Glomerular visceral epithelial cell (primary cell): ENCODE results near the gene TNFSF12.

Source experiments
- DNase-seq: peaks from one replicate; pipeline ENCODE4 v3.0.0-alpha.2; 2016; ENCODE audit errors: extremely low spot score

Gene TNFSF12, protein sequence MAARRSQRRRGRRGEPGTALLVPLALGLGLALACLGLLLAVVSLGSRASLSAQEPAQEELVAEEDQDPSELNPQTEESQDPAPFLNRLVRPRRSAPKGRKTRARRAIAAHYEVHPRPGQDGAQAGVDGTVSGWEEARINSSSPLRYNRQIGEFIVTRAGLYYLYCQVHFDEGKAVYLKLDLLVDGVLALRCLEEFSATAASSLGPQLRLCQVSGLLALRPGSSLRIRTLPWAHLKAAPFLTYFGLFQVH

DNA sequence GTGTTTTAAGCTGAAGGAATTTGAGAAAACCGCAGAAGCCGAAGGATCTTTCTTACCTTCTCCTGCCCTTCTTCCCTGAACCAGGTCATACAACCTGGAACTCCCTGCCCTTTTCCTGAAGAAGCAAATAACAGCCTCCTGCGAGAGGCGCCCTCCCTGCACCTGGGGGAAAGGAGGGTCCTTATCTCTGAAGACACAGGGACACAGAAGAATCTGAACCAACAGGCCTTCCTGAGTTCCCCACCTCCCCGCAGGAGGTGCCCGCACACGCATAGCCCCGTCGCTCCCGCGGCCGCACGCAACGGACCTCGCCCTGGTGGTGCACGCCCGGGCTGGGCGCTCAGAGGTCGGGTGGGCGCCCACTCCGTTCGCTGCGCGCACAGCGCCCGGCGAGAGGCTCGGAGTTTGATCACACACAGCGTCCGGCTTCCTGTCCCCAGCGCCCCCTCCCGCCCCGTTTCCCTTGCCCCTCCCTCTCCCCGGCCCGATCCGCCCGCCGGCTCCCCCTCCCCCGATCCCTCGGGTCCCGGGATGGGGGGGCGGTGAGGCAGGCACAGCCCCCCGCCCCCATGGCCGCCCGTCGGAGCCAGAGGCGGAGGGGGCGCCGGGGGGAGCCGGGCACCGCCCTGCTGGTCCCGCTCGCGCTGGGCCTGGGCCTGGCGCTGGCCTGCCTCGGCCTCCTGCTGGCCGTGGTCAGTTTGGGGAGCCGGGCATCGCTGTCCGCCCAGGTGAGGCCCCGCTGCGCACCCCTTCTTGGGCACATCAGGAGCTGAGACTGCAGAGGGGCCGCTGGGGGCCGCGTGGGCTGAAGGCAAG is at the start of gene TNFSF12:
Gene TNFSF12 (plus strand): TSS at position 474 of the 816 bp plus-strand sequence. CDS start 96 bp downstream, at position 570.
- DNase-seq: peak; percentile 28

DNA sequence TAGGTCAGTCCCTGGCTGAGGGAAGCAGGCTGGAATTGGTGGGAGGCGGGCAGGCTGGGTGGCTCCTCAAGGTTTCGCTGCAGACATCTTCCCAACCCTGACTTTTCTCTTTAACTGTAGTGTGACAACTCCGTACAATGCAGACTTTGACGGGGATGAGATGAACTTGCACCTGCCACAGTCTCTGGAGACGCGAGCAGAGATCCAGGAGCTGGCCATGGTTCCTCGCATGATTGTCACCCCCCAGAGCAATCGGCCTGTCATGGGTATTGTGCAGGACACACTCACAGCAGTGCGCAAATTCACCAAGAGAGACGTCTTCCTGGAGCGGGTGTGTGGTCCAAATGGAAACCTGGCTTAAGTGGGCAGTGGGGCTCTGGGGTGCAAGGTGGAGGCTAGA is 49.7 kb upstream of the TNFSF12 start:
- DNase-seq: no peak

DNA sequence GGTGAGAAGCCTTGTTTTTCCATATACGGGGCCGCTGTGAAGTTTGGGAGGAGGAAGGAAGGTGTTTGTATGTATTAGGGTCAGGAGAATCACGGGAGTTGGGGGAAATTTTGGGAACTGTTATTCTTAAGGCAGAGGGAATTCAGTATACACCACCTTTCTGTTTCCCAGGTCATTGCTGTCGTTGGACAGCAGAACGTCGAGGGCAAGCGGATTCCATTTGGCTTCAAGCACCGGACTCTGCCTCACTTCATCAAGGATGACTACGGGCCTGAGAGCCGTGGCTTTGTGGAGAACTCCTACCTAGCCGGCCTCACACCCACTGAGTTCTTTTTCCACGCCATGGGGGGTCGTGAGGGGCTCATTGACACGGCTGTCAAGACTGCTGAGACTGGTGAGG is 47.1 kb upstream of the TNFSF12 start:
- DNase-seq: no peak

DNA sequence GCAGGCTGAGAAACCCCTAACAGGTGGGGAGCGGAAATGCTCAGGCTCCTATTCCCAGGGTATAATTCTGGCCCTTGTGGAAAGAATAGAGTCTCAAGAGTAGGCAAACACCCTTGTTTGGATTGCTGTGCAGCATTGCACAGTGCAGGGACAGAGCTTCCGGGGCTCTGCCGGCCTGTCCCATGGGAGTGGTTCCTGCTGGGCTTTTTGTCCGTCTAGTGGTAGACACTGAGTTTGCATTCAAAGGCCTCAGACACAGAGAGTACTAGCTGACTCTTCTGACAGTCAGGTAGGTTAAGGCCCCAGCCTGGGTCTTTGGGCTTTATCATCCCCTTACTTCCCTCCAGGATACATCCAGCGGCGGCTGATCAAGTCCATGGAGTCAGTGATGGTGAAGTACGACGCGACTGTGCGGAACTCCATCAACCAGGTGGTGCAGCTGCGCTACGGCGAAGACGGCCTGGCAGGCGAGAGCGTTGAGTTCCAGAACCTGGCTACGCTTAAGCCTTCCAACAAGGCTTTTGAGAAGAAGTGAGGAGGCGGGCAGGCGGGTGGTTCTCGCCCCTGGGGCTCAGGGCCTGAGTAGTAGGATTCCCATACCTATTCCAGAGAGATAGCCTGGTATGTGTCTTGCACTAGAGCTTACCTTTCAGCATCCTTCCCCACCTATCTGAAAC is 46.5 kb upstream of the TNFSF12 start:
- no peak for DNase-seq

DNA sequence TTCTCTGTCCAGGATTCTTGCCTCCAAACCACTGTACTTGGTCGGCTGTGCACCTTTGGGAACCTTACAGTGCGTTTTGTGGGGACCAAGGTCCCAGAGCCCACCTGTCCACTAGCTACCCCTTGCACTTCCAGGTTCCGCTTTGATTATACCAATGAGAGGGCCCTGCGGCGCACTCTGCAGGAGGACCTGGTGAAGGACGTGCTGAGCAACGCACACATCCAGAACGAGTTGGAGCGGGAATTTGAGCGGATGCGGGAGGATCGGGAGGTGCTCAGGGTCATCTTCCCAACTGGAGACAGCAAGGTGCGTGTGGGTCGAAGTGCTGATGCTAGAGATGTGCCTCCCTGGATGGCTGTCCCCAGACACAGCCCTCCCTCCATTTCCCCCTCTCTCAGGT is 45.9 kb upstream of the TNFSF12 start:
- DNase-seq: no peak

DNA sequence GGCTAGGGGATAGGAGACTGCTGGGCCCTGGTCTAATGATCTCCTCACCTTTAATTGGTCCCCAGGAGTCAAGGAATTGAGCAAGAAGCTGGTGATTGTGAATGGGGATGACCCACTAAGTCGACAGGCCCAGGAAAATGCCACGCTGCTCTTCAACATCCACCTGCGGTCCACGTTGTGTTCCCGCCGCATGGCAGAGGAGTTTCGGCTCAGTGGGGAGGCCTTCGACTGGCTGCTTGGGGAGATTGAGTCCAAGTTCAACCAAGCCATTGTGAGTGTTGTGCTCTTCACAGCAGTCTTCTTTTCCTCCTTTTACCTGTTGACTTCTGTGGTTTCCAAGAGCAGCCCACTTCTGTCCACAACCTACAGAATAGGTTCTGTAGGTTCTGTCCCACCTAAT is 45.3 kb upstream of the TNFSF12 start:
- no peak for DNase-seq

DNA sequence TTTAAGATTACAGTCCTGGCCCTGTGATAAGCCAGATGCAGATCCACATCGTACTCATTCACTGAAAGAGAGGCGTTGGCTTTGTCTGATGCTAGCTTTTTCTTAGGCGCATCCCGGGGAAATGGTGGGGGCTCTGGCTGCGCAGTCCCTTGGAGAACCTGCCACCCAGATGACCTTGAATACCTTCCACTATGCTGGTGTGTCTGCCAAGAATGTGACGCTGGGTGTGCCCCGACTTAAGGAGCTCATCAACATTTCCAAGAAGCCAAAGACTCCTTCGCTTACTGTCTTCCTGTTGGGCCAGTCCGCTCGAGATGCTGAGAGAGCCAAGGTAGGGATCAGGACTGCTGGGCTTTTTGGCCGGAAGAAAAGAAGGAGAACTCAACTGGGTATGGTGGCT is 40.7 kb upstream of the TNFSF12 start:
- DNase-seq: no peak

DNA sequence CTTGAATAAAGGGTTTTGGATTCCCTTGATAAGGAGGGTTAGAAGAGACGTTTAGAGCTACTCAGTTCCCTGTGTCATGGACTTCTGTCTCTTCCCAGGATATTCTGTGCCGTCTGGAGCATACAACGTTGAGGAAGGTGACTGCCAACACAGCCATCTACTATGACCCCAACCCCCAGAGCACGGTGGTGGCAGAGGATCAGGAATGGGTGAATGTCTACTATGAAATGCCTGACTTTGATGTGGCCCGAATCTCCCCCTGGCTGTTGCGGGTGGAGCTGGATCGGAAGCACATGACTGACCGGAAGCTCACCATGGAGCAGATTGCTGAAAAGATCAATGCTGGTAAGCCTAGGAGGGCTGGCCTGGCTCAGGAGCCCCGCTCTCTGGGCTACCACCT is 40.0 kb upstream of the TNFSF12 start:
- no peak for DNase-seq

DNA sequence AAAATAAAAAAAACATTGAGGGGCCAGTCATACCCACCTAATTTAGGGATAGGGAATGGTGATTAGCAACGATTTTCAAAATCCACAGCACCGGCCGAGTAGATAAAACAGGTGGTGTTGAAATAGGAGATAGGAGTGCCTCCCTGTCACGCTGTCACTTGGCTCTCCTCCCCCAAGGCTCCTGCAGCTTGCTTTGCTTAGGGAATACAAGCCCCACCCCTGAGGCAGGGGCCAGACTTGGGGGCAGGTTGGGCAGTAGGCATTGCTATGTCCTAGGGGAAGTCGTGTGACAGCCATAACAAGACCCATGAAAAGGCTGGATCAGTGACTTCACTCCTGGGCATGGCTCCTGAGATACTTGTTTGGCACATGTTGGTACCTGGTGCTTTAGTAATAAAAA is 38.9 kb upstream of the TNFSF12 start:
- DNase-seq: no peak

DNA sequence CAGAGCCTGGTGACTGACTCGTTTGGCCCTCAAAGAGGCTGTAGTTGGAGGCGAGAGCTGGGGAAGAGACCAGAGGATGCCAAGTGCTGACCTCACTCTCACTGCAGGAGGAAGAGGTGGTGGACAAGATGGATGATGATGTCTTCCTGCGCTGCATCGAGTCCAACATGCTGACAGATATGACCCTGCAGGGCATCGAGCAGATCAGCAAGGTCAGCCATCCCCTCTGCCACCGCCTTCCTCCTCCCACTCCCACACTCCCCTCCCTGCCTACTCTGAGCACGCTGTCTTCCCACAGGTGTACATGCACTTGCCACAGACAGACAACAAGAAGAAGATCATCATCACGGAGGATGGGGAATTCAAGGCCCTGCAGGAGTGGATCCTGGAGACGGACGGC is 37.8 kb upstream of the TNFSF12 start:
- no peak for DNase-seq

DNA sequence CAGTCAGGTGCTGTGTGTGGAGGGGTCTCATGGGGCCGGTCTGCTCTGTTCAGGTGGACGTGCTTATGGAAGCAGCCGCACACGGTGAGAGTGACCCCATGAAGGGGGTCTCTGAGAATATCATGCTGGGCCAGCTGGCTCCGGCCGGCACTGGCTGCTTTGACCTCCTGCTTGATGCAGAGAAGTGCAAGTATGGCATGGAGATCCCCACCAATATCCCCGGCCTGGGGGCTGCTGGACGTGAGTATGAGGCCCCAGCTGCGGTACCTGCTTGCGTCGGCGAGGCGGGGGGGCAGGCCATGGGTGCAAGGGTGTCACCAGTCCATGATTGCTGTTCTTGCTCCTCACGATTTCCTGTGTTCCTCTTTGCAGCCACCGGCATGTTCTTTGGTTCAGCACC is 36.8 kb upstream of the TNFSF12 start:
- no peak for DNase-seq

DNA sequence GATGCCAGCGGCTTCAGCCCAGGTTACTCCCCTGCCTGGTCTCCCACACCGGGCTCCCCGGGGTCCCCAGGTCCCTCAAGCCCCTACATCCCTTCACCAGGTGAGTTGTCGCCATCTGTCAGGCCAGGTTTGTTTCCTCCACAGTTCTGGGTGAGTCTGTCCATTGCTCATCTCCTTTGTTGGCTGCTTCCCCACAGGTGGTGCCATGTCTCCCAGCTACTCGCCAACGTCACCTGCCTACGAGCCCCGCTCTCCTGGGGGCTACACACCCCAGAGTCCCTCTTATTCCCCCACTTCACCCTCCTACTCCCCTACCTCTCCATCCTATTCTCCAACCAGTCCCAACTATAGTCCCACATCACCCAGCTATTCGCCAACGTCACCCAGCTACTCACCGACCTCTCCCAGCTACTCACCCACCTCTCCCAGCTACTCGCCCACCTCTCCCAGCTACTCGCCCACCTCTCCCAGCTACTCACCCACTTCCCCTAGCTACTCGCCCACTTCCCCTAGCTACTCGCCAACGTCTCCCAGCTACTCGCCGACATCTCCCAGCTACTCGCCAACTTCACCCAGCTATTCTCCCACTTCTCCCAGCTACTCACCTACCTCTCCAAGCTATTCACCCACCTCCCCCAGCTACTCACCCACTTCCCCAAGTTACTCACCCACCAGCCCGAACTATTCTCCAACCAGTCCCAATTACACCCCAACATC is 35.9 kb upstream of the TNFSF12 start:
- no peak for DNase-seq

DNA sequence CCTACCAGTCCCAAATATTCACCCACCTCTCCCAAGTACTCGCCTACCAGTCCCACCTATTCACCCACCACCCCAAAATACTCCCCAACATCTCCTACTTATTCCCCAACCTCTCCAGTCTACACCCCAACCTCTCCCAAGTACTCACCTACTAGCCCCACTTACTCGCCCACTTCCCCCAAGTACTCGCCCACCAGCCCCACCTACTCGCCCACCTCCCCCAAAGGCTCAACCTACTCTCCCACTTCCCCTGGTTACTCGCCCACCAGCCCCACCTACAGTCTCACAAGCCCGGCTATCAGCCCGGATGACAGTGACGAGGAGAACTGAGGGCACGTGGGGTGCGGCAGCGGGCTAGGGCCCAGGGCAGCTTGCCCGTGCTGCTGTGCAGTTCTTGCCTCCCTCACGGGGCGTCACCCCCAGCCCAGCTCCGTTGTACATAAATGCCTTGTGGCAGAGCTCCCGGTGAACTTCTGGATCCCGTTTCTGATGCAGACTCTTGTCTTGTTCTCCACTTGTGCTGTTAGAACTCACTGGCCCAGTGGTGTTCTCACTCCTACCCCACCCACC is 34.9 kb upstream of the TNFSF12 start:
- DNase-seq: no peak

DNA sequence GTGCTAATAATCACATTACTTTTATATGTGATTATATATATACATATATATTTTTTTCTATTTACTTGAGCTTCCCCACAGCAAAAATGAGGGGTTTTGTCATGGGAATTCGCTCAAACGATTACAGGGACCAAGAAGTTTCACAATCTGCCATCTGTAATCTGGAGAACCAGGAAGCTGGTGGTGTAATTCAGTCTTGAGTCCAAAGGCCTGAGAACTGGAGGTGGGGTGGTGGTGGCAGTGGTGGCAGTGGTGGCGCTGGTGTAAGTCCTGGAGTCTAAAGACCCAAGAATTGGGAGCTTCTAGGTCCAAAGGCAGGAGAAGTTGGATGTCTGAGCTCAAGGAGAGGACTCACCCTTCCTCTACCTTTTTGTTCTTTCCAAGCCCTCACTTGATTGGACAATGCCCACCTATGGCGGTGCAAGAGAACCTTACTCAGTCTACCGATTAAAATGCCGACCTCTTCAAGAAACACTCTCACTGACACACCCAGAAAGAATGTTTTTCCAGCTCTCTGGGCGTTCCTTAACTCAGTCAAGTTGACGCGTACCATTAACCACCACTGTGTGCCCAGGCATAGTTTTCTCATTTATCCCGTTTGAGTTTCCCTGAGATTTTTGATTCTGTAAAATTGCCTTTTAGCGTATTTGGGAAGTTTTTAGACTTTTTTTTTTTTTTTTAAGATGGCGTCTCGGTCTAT is 32.8 kb upstream of the TNFSF12 start:
- no peak for DNase-seq

DNA sequence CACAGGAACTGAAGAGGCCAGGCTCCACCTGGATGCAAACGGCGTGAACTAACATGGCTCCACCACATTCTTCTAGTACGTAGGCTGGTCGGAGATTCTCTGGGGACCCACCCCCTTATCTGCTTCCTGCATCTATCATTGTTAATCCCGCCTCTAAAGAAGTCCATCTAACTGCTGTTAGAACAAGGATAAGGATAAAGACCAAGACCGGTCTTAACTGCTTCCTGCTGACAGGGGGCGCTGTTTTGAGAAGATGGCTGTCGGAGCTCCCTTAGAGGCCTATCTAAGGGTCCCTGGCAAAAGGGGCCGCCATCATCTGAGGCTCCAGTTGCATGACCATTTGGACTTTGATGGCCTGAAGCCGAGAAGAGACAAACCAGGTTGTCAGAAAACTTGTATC is 25.8 kb upstream of the TNFSF12 start:
- DNase-seq: no peak

DNA sequence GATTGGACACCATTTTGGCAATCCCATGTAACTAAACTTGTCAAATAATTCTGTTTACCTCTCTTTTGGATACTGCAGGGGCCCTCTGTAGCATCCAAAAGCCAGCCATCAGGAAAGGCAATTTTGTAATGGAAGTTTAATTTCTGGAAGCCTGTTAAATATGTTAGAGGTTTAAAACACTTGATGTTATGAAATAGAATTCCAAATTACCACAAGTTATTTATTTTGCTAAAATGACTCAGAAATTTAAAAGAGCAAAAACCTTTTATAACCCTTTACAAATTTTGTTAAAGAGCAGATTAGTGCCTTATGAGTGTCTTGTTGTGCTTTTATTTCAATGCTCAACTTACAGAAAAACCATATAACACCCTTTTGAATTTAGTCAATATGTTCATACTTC is 20.0 kb upstream of the TNFSF12 start:
- DNase-seq: no peak

DNA sequence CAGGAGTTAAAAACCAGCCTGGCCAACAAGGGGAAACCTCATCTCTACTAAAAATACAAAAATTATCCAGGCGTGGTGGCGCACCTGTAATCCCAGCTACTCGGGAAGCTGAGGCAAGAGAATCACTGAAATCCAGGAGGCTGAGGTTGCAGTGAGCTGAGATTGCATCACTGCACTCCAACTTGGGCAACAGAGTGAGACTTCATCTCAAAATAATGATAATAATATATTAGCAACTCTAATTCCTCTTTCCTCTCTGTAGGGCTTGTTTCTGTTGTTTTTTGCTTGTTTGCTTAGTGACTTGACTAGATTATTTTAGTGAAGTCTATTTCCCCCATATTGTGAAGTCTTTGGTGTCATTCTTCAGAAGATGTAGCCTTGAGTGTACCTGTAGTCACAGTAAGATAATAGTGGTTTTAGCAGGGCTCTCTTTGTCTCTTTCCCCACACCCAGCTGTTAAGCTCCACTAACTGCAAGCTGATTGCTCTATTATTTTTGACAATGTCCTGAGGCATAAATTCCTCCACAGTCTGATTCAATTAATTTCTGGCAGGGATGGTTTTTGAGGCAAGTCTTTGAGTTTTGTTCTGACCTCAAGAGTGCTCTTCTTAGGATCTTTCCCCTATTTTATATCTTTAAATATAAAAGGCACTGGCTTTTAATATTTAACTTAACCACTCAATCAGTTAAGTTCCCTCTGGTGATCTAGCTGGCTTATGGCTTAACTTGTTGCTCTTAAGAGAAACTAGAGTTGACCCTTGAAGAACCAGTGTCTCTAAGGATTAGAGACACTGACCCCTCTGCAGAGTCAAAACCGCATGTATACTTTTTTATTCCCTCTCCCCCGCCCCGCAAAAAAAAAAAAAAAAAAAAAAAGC is 18.6 kb upstream of the TNFSF12 start:
- DNase-seq: no peak

DNA sequence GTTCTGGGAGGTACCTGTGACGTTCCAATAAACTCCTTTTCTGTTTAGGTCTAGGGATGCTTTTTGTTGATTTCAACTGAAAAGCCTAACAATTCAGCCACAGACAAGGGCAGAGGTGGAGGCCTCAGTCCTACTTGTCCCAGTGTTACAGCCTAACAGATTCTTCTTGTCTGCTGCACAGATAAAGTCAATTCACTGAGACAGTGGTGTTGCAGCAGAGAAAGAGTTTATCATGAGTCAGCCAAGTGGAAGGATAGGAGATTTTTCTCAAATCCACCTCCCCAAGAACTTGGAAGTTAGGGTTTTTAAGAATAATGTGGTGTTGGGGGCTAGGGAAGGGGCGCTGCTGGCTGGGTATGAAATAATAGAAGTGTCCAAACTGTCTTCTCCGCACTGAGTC is 10.8 kb upstream of the TNFSF12 start:
- no peak for DNase-seq

DNA sequence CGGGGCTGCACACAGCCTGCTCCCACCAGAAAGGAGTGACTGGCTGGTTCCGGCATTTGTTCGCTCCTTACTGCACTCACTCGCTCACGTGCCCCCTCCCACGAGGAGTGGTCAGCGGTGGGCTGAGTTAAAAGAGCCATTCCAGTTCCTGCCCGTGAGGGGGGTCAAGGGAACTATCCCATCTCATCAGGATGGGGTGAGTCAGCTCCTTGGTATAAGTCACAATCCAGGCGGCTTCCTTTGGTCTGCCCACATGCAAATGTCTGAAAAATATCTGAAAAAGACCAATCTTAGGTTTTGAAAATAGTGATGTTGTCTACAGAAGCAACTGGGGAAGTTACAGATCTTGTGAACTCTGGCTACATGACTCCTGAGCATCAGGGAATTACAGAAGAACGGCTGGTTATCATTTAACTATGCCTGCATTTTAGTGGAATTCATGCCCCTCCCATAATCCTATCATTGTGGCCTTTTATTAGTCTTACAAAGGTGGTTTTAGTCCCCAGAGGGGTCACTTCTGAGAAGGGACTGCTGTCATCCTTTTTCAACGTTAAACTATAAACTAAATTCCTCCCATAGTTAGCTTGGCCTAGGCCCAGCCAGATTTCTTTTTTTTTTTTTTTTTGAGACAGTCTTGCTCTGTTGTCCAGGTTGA is 9.8 kb upstream of the TNFSF12 start:
- DNase-seq: peak; percentile 58
